ENCODE results near the gene KRTAP10-9. TPM values are rescaled to one million over a fixed set of nuclear protein-coding genes. Genes with fewer than 3 reads are reported as not detected.

Gene KRTAP10-9
- total RNA-seq, 1 experiment from 2014 or later, result not detected

GRCh38 chr21:44647222-44647552 lies 20.3 kb downstream of the KRTAP10-9 start:
- 0 out of 2 replicates have a peak, but pooled peaks cover 8% of the 10 kb centered on the region for H3K27me3 ChIP-seq (replicated peaks)
- H3K4me3 ChIP-seq, result no peak overlapping the region
- H3K36me3 ChIP-seq, result no peaks in the 10 kb centered on the region
- no peaks in the 10 kb centered on the region for H3K4me1 ChIP-seq (replicated peaks)
- H3K9me3 ChIP-seq (replicated peaks), result no peaks in the 10 kb centered on the region; the same call in 1 of the 2 replicates
- DNase-seq (ENCODE audit: low read depth in 1 of 2, low spot score in 2 of 2), result no peak
- H3K27ac ChIP-seq, result no peak overlapping the region

- H3K36me3 ChIP-seq, result no peaks in the 10 kb centered on the region
- H3K9me3 ChIP-seq (replicated peaks), result no peaks in the 10 kb centered on the region; the same call in 1 of the 2 replicates
- H3K4me3 ChIP-seq, result no peak overlapping the region
- no peak for DNase-seq (ENCODE audit: low read depth in 1 of 2, low spot score in 2 of 2)
- H3K4me1 ChIP-seq (replicated peaks), result no peaks in the 10 kb centered on the region
- peaks cover 8% of the 10 kb centered on the region; the same call in 1 of the 2 replicates for H3K27me3 ChIP-seq (replicated peaks)
- no peak overlapping the region for H3K27ac ChIP-seq
These were observed 21.8 kb downstream of the KRTAP10-9 start for GRCh38 chr21:44648557-44649311.

- Histone ChIP-seq H3K4me1 (replicated peaks) (no peaks in the 10 kb centered on the region), H3K4me3 (no peak overlapping the region), H3K9me3 (replicated peaks) (no peaks in the 10 kb centered on the region; the same call in 1 of the 2 replicates), H3K27ac (no peak overlapping the region), H3K27me3 (replicated peaks) (peaks cover 8% of the 10 kb centered on the region; the same call in 1 of the 2 replicates), H3K36me3 (no peaks in the 10 kb centered on the region)
- no peak for DNase-seq (ENCODE audit: low read depth in 1 of 2, low spot score in 2 of 2)
These were observed 22.7 kb downstream of the KRTAP10-9 start for GRCh38 chr21:44649521-44650100.

GRCh38 chr21:44650265-44650972 lies 23.5 kb downstream of the KRTAP10-9 start:
- DNase-seq (ENCODE audit: low read depth in 1 of 2, low spot score in 2 of 2), result no peak
- no peak overlapping the region for H3K4me3 ChIP-seq
- no peaks in the 10 kb centered on the region; the same call in 1 of the 2 replicates for H3K9me3 ChIP-seq (replicated peaks)
- H3K36me3 ChIP-seq, result no peaks in the 10 kb centered on the region
- peaks cover 8% of the 10 kb centered on the region; the same call in 1 of the 2 replicates for H3K27me3 ChIP-seq (replicated peaks)
- H3K4me1 ChIP-seq (replicated peaks), result no peaks in the 10 kb centered on the region
- H3K27ac ChIP-seq, result no peak overlapping the region

GRCh38 chr21:44650973-44651675 lies 24.2 kb downstream of the KRTAP10-9 start:
- Histone ChIP-seq H3K4me3 (no peak overlapping the region), H3K27ac (no peak overlapping the region), H3K27me3 (replicated peaks) (peaks cover 8% of the 10 kb centered on the region; the same call in 1 of the 2 replicates), H3K36me3 (no peaks in the 10 kb centered on the region), H3K9me3 (replicated peaks) (no peaks in the 10 kb centered on the region; the same call in 1 of the 2 replicates), H3K4me1 (replicated peaks) (no peaks in the 10 kb centered on the region)
- no peak for DNase-seq (ENCODE audit: low read depth in 1 of 2, low spot score in 2 of 2)

- DNase-seq (ENCODE audit: low read depth in 1 of 2, low spot score in 2 of 2), result no peak
- Histone ChIP-seq H3K9me3 (replicated peaks) (peaks cover 4% of the 10 kb centered on the region; the same call in 1 of the 2 replicates), H3K27ac (no peak overlapping the region), H3K36me3 (no peaks in the 10 kb centered on the region), H3K27me3 (replicated peaks) (peaks cover 6% of the 10 kb centered on the region), H3K4me3 (no peak overlapping the region), H3K4me1 (replicated peaks) (no peaks in the 10 kb centered on the region; the same call in 1 of the 2 replicates)
These were observed 26.2 kb downstream of the KRTAP10-9 start for GRCh38 chr21:44653123-44653522.

GRCh38 chr21:44653656-44654575 lies 27.0 kb downstream of the KRTAP10-9 start:
- Histone ChIP-seq H3K36me3 (no peaks in the 10 kb centered on the region), H3K4me3 (no peak overlapping the region), H3K27ac (no peak overlapping the region), H3K4me1 (replicated peaks) (no peaks in the 10 kb centered on the region; the same call in 1 of the 2 replicates), H3K9me3 (replicated peaks) (peaks cover 4% of the 10 kb centered on the region; the same call in 1 of the 2 replicates), H3K27me3 (replicated peaks) (peaks cover 2% of the 10 kb centered on the region)
- no peak for DNase-seq (ENCODE audit: low read depth in 1 of 2, low spot score in 2 of 2)

- Histone ChIP-seq H3K27me3 (replicated peaks) (no peaks in the 10 kb centered on the region; the same call in none of the 2 replicates), H3K36me3 (no peaks in the 10 kb centered on the region), H3K4me1 (replicated peaks) (no peaks in the 10 kb centered on the region; the same call in 1 of the 2 replicates), H3K27ac (no peak within 1 kb of the TSS), H3K4me3 (no peak within 1 kb of the TSS), H3K9me3 (replicated peaks) (0 out of 2 replicates have a peak, but pooled peaks cover 4% of the 10 kb centered on the region)
- no peak for DNase-seq (ENCODE audit: low read depth in 1 of 2, low spot score in 2 of 2)
These were observed 27.8 kb downstream of the KRTAP10-9 start, which contains the start of gene KRTAP12-4 for GRCh38 chr21:44654576-44655175. KRTAP12-4 (minus strand) TSS chr21:44654659; CDS start chr21:44654614, 45 bp downstream.

GRCh38 chr21:44656868-44657267 lies 30.0 kb downstream of the KRTAP10-9 start:
- H3K4me3 ChIP-seq, result no peak overlapping the region
- H3K9me3 ChIP-seq (replicated peaks), result 0 out of 2 replicates have a peak, but pooled peaks cover 4% of the 10 kb centered on the region
- H3K4me1 ChIP-seq (replicated peaks), result no peaks in the 10 kb centered on the region; the same call in 1 of the 2 replicates
- H3K27me3 ChIP-seq (replicated peaks), result no peaks in the 10 kb centered on the region; the same call in none of the 2 replicates
- no peak for DNase-seq (ENCODE audit: low read depth in 1 of 2, low spot score in 2 of 2)
- no peak overlapping the region for H3K27ac ChIP-seq
- no peaks in the 10 kb centered on the region for H3K36me3 ChIP-seq

- DNase-seq (ENCODE audit: low read depth in 1 of 2, low spot score in 2 of 2), result no peak
- H3K27ac ChIP-seq, result no peak within 1 kb of the TSS
- no peaks in the 10 kb centered on the region; the same call in 1 of the 2 replicates for H3K4me1 ChIP-seq (replicated peaks)
- no peaks in the 10 kb centered on the region; the same call in 1 of the 2 replicates for H3K27me3 ChIP-seq (replicated peaks)
- H3K36me3 ChIP-seq, result no peaks in the 10 kb centered on the region
- 0 out of 2 replicates have a peak, but pooled peaks cover 4% of the 10 kb centered on the region for H3K9me3 ChIP-seq (replicated peaks)
- no peak within 1 kb of the TSS for H3K4me3 ChIP-seq
These were observed 31.0 kb downstream of the KRTAP10-9 start, which contains the start of gene KRTAP12-3 for GRCh38 chr21:44657635-44658540. KRTAP12-3 (plus strand) TSS chr21:44657932; CDS start chr21:44657980, 48 bp downstream.

GRCh38 chr21:44658541-44658910 lies 31.6 kb downstream of the KRTAP10-9 start:
- no peak for DNase-seq (ENCODE audit: low read depth in 1 of 2, low spot score in 2 of 2)
- 0 out of 2 replicates have a peak, but pooled peaks cover 4% of the 10 kb centered on the region for H3K9me3 ChIP-seq (replicated peaks)
- H3K27ac ChIP-seq, result no peak overlapping the region
- H3K4me3 ChIP-seq, result no peak overlapping the region
- no peaks in the 10 kb centered on the region for H3K36me3 ChIP-seq
- H3K4me1 ChIP-seq (replicated peaks), result no peaks in the 10 kb centered on the region; the same call in 1 of the 2 replicates
- H3K27me3 ChIP-seq (replicated peaks), result no peaks in the 10 kb centered on the region; the same call in 1 of the 2 replicates
